ENCODE measurements around the gene PHOSPHO1.

- TF ChIP-seq POLR2A (IDR thresholded peaks at IDR 0.05; ENCODE audit: low read length), result no peak
- no peak for TF ChIP-seq GATA1 (IDR thresholded peaks at IDR 0.05; ENCODE audit: low read depth, low read length)
Measured at GRCh38 chr17:49278076-49278475, 47.5 kb upstream of the PHOSPHO1 start.
